ENCODE data around the gene C11orf21.

GRCh38 chr11:2259897-2260451 is 41.7 kb downstream of the C11orf21 start:
- TF ChIP-seq EZH2 (IDR thresholded peaks at IDR 0.05; ENCODE audit: low read length), result no peak
- TF ChIP-seq CTCF (optimal IDR thresholded peaks at IDR 0.05 in 1 of 3, IDR thresholded peaks at IDR 0.05 in 1 of 3, conservative IDR thresholded peaks at IDR 0.05 in 1 of 3; ENCODE audit: extremely low read depth in 1 of 3, insufficient read depth in 2 of 3, low read length in 3 of 3), result no peak
